ENCODE results near the gene CYB561D1. TPM values are rescaled to one million over a fixed set of nuclear protein-coding genes. Genes with fewer than 3 reads are reported as not detected.

Gene CYB561D1
- total and polyA plus RNA-seq, 9 of the 15 experiments (the other 6 are each of a cell fraction or from before 2014, with no cell fraction given), result 0.71 to 7.2 (median 3.5) TPM

DNA sequence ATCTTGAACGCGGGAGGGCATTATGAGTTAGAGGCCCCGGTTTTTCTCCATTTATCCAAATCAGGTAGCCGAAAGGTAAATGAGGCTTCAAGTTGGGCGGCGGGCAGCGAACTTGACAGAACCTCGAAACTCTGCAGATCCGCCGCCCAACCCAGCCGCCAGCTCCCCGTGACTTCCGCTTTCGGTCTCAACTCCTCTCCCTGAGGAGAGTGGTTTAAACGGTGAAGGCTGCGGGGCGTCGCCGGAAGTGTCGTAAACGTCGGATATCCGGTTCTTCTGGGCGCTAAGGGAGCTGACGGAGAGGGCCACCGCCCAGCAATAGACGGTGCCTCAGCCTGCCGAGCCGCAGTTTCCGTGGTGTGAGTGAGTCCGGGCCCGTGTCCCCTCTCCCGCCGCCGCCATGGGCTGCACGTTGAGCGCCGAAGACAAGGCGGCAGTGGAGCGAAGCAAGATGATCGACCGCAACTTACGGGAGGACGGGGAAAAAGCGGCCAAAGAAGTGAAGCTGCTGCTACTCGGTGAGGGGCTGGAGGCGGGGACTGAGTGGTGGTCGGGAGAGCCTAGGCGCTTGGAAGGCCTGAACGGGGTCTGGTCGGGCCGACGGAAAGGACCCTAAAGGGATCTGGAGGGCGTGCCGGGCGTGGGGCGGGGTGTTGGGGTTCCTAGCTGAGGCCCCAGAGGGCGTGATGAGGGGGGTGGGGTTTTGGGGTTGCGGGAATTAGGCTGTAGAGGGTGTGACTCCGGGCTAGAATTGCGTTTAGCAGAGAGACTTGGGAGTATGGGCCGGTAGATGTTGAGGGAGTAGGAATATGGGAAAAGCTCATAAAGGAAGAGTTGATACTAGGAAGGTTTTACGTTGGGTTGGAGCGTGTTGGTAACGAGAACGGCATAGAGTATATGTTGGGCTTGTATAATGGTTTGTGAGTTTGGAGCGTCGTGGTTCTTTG lies 54.7 kb downstream of the CYB561D1 start, which contains the start of gene GNAI3 (continued):
- TF ChIP-seq, protein P1, sequence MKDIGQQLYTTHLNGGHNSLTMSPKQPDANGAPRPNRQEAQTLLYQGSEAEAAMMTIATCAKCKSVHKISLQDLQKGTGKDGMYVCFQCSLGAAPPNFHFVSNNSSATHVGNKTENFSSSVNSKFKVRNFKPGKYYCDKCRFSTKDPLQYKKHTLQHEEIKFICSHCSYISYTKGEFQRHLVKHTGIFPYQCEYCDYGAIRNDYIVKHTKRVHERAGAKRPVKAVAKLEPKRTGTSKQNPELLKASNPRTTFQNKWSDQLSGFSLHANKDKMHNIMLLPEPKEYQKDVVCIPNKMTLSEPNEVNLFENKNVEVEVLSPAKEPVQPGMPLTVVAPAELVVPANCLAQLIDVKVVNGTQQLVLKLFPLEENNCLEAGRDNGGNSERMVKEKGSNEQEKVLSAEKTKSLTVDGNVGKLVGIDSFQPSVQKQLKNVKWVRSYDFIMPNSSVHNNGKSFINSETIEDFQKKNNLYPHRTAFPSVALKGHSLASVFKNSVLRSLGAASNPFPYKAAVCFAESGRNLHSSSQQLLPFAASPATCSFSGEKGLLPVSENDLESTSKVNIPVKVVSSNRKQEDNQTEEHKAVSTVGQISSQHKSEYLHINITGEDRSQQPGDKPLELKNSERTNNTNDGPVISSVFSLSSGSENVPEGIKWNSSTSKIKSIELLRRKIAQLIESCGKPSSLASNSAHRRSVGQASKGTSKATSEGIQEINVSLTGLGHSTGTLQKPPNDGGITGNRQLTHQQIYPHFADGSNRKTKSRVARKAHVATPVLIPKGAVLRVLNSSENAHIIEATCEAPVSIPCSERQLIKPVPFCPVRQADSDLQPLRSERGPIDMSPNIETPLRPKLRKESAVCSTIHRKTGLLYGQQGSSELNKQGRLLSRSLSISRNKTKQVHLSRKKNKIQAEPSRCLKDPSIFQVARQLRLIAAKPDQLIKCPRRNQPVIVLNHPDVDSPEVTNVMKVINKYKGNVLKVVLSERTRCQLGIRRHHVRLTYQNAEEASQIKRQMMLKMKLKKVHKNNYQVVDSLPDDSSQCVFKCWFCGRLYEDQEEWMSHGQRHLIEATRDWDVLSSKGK (CRISPR knock-in tag; IDR thresholded peaks at IDR 0.05), result no peak
- no peak for TF ChIP-seq XRCC4 (IDR thresholded peaks at IDR 0.05; ENCODE audit: extremely low read depth, insufficient read depth, insufficient read length)
- TF ChIP-seq ZKSCAN1 (IDR thresholded peaks at IDR 0.05; ENCODE audit: low read depth, low read length), result no peak
- TF ChIP-seq ZNF23 (CRISPR knock-in tag; IDR thresholded peaks at IDR 0.05), result no peak
- no peak for TF ChIP-seq NFE2L1 (tag; IDR thresholded peaks at IDR 0.05; ENCODE audit: borderline replicate concordance, low read depth)
- no peak for TF ChIP-seq GATAD2A (IDR thresholded peaks at IDR 0.05)
- TF ChIP-seq, protein P2, sequence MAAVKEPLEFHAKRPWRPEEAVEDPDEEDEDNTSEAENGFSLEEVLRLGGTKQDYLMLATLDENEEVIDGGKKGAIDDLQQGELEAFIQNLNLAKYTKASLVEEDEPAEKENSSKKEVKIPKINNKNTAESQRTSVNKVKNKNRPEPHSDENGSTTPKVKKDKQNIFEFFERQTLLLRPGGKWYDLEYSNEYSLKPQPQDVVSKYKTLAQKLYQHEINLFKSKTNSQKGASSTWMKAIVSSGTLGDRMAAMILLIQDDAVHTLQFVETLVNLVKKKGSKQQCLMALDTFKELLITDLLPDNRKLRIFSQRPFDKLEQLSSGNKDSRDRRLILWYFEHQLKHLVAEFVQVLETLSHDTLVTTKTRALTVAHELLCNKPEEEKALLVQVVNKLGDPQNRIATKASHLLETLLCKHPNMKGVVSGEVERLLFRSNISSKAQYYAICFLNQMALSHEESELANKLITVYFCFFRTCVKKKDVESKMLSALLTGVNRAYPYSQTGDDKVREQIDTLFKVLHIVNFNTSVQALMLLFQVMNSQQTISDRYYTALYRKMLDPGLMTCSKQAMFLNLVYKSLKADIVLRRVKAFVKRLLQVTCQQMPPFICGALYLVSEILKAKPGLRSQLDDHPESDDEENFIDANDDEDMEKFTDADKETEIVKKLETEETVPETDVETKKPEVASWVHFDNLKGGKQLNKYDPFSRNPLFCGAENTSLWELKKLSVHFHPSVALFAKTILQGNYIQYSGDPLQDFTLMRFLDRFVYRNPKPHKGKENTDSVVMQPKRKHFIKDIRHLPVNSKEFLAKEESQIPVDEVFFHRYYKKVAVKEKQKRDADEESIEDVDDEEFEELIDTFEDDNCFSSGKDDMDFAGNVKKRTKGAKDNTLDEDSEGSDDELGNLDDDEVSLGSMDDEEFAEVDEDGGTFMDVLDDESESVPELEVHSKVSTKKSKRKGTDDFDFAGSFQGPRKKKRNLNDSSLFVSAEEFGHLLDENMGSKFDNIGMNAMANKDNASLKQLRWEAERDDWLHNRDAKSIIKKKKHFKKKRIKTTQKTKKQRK (IDR thresholded peaks at IDR 0.05; ENCODE audit: borderline replicate concordance, low read depth, low read length), result no peak
- peak; percentile 55; the same call in 1 of the 2 replicates for TF ChIP-seq JUN (IDR thresholded peaks at IDR 0.05; ENCODE audit: borderline replicate concordance, low read depth, low read length)
- 0 out of 2 replicates have a peak, but pooled peaks have one; percentile 15 for TF ChIP-seq JUN (CRISPR knock-in tag; IDR thresholded peaks at IDR 0.05; ENCODE audit: borderline replicate concordance)
- no peak for TF ChIP-seq ZKSCAN3 (CRISPR knock-in tag; IDR thresholded peaks at IDR 0.05)
- no peak for TF ChIP-seq PRMT5 (CRISPR knock-in tag; IDR thresholded peaks at IDR 0.05)
- TF ChIP-seq SIN3A (IDR thresholded peaks at IDR 0.05; ENCODE audit: borderline replicate concordance in 2 of 2, control insufficient read depth in 1 of 2, low read depth in 2 of 2, low read length in 2 of 2), result peak; percentile 37 to 93; a peak in 3 of 4 replicates
- TF ChIP-seq, protein P3, sequence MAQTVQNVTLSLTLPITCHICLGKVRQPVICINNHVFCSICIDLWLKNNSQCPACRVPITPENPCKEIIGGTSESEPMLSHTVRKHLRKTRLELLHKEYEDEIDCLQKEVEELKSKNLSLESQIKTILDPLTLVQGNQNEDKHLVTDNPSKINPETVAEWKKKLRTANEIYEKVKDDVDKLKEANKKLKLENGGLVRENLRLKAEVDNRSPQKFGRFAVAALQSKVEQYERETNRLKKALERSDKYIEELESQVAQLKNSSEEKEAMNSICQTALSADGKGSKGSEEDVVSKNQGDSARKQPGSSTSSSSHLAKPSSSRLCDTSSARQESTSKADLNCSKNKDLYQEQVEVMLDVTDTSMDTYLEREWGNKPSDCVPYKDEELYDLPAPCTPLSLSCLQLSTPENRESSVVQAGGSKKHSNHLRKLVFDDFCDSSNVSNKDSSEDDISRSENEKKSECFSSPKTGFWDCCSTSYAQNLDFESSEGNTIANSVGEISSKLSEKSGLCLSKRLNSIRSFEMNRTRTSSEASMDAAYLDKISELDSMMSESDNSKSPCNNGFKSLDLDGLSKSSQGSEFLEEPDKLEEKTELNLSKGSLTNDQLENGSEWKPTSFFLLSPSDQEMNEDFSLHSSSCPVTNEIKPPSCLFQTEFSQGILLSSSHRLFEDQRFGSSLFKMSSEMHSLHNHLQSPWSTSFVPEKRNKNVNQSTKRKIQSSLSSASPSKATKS (CRISPR knock-in tag; IDR thresholded peaks at IDR 0.05), result no peak
- TF ChIP-seq PTTG1 (tag; IDR thresholded peaks at IDR 0.05; ENCODE audit: low read depth), result no peak
- TF ChIP-seq, protein P4, sequence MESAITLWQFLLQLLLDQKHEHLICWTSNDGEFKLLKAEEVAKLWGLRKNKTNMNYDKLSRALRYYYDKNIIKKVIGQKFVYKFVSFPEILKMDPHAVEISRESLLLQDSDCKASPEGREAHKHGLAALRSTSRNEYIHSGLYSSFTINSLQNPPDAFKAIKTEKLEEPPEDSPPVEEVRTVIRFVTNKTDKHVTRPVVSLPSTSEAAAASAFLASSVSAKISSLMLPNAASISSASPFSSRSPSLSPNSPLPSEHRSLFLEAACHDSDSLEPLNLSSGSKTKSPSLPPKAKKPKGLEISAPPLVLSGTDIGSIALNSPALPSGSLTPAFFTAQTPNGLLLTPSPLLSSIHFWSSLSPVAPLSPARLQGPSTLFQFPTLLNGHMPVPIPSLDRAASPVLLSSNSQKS (CRISPR knock-in tag; IDR thresholded peaks at IDR 0.05), result no peak
- TF ChIP-seq MAFK (IDR thresholded peaks at IDR 0.05; ENCODE audit: low read length), result no peak; the same call in 1 of the 2 replicates

Data from K562 (cell line).